NCI-H1417 treated with DMSO at 0.1 percent for 48 hours (cell line): ENCODE measurements around the gene STK25.
A peak's percentile ranks its signal among the peaks of the same experiment; 100 is the strongest.
"Not testable (repeated sequence)": the region's sequence is repeated elsewhere in the genome, so short reads cannot be mapped to it uniquely, and the experiment has no call there.

Experiments
- DNase-seq: peaks from one replicate; lab custom pipeline; 2025; lab: John Stamatoyannopoulos, UW

STK25 gene

DNA sequence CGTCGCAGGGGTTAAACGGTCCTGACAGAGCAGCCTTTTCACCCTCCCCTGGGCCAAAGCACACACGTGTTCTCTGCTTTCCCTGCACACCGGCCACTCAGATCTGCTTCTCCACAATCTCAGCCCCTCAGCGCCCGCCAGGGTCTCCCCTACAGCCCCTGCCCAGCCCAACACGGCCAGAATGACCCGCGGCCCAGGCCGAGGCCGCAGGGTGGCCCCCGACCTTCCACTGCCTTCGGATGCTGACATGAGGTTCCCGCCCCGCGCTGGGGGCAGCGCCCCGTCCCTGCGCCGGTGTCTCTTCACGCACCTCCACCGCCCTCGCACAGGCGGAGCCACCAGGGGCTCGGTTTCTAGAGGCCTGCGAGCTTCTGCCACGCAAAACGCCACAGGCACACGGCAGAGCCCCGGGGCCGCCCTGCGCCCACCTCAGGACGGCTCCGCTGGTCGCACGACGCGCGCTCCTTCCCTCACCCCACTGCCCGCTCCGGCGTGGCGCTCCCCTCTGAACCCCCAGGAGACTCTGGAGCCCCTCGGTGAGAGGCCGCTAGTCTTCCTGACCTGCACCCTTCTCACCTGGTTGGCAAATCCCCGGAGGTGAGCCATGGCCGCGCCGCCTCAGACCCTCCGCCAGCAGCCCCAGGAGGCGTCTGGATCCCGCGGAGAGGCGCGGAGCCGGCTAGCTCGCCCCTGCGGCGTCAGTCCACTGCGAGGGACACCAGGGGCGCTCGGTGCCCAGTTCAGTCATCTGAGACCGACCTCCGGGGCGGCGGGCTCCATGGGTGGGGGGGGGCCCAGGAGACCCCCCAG, 749 bp downstream of the STK25 start:
- no peak for DNase-seq

DNA sequence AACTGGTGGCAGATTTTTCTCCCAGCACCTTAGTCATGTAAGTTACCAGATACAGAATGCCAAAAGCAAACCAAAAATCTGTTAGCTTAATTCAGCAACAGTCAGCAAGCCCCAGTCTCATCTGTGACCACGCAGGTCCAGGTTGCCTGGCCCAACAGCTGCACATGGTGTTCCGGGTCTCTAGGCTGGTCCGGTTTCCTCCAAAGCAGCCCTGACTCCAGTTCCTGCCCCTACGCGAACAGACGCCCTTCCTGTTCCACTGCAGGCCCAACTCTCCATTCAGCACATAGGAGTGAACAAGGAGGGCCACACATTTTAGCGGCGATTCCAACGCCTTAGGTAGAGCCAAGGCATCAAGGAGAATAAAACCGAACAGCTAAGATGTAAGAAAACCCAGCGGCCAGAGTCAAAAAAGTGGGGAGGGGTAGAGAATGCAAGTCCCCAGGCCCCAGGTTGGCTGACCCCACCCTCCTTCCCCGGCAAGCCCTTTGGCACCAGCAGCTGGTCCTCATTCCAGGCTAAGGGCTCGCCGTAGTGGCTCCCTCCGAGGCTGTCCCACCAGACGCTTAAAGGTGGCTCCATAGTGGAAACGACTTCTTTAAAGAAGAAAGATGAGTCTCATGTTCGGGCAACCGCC, 1.5 kb downstream of the STK25 start:
- no peak for DNase-seq

DNA sequence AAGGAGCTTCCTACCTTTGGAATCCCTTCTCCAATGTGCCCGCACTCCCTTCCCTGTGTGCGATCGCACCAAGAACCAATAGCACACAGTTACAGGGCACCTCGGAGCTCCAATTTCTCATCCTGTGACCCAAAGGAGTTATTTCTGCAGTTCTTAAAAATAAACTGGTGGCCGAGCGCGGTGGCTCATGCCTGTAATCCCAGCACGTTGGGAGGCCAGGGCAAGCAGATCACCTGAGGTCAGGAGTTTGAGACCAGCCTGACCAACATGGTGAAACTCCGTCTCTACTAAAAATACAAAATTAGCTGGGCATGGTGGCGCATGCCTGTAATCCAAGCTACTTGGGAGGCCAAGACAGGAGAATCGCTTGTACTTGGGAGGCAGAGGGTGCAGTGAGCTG, 2.1 kb downstream of the STK25 start:
- DNase-seq = not testable (repeated sequence)

DNA sequence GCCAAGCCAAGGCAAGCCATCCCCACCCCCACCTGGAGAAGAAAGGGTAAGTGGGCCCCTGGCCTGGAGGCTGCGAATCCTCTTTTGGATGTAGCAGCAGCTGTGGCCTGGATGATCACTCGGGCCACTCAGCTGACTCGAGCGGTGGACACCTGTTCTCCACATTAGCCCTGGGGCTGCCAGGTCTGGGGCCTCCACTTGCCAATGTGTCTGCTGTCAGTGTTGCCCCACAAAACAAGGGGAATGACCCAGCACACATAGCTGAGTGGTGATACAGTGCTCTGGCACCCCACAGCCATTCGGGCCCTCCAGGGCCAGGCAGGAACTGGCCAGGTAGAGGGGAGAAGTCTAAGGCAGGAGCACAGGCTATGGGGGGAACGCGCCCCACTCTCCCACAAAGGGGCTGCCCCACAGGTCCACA, 2.6 kb downstream of the STK25 start:
- no peak for DNase-seq

DNA sequence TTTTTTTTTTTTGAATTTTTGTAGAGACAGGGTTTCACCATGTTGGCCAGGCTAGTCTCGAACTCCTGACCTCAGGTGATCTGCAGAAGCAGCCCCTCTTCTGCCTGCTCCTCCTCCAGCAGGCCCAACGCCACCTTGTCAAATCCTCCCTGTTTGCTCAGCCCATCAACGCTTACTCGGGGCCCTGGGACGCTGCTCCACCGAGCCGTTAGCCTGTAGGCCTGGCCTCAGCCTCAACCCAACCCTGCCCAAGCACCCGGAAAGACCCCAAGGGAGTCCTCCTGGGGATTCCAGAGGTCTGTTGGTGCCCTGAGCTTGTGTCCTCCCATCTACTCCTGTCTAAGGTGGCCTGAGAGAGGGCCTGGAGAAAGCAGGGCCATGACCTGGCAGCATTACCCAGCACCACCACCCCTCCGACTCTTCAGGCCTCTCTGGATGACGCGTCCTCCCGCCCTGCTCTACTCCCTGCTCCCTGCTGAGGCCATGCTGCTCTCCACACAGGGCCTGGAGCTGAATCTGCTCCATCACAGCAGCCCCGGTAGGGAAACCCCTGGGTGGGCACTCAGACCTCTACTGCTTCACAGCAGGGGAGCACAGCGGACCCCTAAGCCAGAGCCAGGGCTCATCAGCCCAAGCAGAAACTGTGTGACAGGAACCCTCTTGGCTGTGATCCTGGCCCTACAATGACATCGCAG, 3.2 kb downstream of the STK25 start:
- DNase-seq = no peak

DNA sequence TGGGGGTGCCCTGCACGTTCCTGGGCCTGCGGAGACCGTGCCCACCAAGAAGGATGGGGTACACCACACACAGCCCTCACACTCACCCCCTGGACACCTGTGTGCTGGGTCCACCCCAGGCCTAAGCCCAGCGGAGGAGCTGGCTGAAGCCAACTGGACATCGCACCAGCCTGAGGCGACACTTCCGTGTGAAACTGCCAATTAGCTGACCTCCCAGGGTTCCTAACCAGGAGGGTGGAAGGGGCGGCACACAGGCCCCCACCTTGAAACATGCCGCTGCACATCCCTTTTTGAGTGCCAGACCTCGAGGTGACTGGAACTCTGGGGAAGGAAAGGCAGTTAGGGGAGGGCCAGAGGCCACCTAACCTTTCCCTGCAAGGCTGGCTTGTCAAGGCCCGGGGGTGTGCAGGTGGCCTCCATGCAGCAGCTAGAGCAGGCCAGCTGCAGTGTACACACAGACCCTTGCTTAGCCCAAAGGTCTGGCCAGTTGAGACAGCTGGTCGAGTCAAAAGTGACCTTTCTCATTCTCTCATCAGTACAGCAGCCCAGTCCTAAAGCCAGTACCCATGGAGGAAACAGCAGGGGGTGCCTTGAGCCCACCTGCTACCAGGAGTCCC, 4.5 kb downstream of the STK25 start:
- no peak for DNase-seq

DNA sequence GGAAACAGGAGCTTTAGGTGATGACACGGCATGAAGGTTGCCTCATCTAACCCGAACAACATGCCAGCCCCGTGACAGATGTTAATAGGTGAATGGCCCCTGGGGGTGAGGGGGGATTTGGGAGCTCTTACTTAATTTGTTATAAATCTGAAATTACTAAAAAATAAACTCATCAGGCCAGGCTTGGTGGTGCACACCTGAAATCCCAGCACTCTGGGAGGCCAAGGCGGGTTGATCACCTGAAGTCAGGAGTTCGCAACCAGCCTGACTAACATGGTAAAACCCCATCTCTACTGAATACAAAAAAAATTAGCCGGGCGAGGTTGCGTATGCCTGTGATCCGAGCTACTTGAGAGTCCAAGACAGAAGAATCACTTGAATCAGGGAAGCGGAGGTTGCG, 6.1 kb downstream of the STK25 start:
- DNase-seq = no peak

DNA sequence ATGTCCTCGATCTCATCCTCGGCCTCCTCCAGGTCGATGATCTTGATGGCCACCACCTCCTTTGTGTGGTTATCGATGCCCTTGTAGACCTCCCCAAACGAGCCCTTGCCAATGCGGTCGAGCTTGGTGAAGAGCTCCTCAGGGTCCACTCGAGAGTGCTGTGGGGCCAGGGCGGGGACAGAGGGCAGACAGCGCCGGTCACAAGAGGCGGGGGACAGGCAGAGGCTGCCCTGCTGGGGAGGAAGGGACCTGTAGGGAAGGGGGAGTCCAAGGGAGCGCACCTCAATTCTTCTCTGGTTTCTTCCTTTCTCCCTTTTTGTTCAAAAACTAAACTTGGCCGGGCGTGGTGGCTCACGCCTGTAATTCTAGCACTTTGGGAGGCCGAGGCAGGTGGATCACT, 6.8 kb downstream of the STK25 start:
- no peak for DNase-seq

DNA sequence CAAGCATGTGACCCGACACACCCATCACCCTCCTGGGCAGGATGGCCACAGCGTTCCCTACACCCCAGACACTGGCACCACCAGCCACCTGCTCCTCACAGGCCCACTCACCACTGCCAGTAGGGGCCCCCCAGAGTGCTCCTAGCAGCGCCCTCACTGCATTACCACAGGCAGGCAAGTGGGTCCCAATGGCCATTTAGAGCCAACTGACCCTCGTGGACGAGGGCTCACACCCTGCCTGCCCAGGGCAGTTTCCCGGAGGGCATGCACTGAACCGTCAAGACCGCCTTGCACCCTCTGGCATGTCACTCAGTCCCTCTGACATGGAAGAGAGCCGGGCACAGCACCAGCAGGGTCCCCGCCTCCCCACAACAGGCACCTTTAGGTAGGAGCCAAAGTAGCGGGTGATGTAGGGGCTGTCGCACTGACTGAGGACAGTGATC, 7.3 kb downstream of the STK25 start:
- DNase-seq = no peak

DNA sequence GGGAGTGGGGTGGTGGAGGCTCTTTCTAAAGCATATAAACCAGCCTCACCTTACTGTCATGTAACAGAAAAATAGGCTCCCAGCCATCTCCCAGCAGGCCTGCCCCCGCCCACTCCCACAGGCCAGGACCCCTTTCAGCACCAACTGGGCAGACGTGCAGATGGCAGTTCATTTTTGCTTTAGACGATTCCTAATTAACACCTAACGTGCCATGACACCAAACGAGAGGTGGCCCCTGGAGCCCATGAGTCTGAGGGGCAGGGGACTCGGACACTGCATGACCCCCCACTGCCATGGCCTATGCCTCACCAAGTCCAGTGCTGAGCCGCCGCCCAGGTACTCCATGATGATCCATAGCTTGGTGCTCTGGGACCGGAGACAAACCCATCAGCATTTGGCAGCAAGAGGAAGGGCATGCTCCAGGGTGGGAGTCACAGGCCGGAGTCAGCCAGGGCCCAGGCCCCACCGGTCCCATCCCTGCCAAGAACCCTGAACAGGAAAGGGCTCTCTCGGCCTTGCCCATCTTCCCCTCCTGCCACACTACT, 7.9 kb downstream of the STK25 start:
- no peak for DNase-seq

DNA sequence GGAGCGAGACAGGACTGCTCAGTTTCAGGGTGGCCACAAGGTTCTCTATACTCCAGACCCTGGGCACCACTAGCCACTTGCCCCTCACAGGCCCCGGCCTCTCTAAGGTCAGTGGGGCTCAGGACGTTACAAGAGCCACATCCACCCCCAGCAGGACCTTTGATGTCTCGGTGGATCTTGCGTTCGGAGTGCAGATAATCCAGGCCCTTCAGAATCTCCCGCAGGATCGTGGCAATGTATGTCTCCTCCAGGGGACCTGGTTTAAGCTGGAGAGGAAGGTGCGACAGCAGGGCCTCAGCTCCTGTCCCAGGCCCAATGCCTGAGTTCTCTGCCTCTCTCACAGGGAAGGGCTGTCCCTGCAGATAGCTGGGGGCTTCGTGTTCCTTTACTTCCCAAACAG, 8.4 kb downstream of the STK25 start:
- DNase-seq = no peak

DNA sequence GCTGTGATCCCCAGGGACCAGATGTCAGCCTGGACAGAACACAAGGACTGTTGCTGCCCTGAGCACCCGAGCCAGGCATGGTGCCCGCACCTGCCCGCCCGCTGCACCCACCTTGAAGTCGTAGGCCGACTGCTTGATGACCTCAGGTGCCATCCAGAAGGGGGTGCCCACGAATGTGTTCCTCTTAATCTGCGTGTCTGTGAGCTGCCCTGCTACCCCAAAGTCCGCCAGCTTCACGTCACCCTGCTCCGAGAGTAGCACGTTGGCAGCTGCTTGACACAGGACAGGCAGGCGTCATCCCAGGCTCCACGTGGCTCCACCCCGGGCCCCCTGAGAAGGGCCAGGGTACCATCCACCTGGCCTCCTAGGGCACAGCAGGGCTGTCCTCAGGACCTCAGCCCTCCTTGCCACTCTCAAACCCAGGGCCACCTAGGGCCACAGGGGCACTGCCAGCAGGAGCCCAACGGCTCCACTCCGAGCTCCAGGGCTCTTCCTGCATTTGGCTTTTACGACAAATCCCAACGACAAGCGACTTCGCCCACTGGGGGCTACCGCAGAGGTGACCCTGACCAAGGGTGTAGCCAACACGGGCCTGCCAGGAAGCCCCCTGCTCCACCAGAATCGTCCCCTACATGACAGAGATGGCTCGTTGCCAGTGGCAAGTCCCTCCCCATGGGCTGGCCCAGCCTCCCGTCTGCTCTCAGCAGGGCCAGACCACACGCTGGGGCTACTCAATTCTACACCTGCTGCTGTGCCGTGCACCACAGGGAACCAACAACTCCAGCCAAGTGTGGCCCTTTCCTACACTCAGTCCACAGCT, 9.0 kb downstream of the STK25 start:
- DNase-seq = peak; percentile 23

DNA sequence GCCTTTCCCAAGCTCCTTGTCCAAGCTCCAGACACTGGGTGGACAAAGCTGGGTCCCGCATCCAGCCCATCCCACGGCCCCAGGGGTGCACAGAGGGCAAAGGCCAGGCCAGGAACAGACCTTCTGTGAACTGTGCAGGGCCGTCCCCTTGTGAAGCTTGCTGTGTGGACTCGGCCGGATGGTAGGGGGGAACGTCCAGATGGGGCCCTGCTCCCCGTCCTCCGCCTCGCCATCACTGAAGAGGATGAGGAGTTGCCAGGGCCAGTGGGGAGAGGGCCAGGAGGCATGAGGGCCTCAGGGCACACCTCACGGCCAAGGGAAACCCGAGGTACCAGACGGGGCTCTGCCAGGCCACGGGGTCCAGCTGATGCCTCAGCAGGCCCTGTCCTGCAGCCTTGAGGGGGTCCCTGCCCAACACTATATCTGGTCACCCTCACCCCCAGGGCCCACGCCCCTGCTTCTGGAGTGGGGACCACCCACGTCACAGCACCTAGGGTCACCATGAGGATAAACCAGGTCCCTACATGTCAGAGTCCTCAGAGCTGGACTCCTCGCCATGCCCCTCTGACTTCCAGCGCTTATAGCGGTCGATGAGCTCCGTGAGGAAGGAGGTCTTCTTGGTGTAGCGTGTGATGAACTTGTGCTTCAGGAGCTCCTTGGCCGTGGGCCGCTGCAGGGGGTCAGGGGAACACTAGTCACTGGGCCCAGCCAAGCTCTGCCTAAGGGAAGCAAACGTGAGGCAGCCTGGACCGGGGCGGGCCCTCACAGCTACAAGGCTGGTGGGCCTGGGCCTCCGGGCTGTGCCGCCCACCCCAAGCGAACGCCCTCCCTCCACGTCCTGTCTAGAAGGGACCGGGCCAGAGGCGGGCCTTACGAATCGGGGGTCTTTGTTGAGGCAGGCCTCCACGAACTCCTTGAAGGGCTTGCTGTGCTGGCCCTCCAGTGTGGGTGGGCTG, 10.0 kb downstream of the STK25 start:
- no peak for DNase-seq

DNA sequence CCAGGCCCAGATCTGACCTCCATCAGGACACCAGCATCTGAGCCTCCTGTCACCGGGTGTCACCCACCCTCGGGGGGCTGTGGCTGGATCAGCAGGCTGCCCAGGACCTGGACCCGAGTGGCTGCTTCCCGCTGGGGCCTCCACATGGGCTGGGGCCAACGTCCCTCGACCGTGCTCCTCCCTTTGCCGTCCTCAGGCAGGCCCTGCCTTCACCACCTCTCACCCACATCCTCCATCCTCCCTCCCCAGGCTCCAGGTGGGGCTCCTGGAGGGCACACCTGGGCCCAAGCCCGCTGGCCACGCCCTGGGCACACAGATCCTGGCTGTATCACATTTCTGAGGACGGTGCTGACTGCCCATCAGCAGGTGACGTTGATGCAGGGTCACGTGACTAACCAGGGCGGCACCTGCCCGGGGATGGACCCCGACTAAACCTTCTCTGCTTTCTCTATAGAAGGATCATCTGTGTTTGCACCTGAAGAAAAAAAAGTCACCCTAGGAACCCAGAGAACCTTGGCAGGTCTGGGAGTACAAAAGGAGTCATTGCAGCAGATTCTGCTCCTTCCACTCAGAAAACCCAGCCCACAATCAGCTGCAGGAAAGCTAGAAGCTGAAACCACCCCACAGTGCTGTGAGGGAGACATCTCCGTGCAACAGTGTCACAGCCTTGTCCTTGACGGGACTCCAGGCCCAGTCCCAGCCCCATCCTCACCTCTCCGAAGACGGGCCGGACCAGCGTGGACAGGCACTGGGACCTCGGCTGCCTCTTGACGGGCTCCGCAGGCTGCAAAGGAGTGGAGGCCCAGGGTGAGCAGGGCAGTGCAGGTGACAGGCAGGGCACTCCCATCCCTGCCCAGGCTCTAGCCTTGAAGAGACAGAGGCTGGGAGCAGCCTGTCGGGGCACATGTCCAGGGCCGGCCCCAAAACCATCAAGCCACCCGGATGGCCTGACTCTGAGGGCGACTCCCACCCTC, 11.2 kb downstream of the STK25 start:
- DNase-seq = no peak

DNA sequence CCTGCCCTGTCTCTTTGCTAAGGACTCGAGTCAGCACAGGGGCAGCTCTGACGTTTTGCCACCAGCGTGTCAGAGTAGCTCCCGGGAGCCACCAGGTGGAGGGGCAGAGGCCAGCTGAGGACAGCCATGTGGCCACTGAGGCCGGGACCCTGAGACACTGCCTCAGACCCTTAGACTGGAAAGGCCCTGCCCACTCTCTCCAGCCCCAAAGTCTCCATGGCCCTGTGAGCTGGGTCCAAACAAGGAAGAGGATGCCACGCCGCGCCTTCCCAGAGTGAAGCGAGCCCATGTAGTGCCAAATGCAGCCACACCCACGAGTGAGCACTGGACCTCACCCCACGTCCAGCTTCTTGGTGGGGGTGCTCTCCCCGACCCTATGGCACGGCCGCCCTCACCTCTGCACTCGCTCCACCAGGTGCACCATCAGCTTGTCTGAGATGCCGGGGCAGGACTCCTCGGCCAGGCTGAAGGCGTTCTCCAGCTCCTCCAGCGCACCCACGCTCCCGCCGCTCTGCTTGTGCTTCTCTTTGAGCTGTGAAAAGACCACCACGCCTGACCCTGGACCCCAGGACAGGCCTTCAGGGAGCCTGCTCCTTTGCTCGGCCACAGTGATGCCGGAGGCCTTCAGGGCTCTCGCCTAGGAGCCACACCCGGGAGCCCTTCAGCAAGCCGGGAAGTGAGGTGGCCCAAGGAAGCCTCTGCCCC, 12.2 kb downstream of the STK25 start:
- DNase-seq = no peak

DNA sequence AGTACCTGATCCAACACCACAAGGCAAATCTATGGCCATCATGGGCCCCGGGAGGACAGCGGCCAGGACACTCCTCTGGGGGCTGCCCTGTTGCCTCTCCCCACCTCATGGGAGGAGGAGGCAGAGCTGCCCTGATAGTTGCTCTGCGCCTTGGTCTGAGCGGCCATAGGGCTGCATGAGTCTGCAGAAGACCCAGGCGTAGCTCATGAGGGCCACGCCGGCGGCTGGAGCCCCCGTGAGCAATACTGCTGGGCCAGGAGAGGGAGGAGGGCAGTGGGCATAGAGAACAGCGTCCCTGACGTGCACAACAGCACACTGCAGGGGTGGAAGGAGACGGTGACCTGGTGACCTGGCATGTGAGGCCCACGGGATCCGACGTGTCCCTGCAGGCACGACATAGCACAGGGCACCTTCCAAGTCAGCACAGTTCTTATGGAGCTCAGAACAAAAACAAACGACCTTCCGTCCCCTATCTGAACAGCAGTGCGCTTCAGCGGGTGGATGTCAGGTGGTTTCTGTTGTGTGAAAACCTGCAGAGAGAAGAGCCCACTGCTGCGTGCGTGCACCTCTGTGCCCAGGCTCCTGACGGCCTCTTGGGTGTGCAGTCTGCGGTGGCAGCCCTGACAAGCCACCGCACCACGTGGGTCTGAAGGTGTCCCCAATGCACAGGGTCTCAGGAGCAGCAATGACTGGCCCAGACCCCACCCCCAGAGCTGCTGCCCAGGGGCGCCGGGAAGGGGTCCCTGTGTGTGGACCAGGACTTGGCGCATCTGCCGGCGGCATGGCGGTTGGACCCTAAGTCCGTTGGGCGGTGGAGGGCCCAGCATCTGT, 13.0 kb downstream of the STK25 start:
- DNase-seq = no peak

DNA sequence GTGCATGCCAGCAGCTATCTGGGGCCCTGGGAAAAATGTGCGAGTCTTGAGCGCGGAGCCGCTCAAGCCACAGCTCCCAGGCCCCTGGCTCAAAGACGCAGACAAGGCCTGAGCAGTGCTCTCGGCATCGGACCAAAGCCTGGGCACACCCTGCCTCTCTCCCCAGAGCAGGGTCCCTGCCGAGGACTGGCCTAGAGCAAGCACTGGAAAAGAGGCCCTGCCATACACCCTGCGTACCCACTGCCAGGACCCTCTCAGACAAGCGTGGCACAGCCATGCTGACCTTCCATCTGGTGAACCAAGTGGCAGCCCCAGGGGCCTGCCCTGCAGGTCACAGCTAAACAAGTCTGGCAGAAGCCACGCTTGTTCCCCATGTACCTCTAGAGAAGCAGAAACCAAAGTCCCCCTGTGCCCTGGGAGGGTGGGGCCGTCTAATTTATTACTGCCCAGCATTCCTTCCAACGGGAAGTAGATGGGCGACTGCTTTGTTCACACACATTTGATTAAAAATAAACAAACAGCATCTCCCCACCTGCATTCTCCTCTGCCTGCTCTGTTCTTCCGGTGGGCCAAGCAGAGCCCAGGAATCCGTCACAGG, 14.0 kb downstream of the STK25 start:
- DNase-seq = no peak
